Measurements from ENCODE around the gene SPG21. TPM values are rescaled to one million over a fixed set of nuclear protein-coding genes. Genes with fewer than 3 reads are reported as not detected.
A peak's percentile ranks its signal among the peaks of the same experiment; 100 is the strongest.

SPG21 gene, protein sequence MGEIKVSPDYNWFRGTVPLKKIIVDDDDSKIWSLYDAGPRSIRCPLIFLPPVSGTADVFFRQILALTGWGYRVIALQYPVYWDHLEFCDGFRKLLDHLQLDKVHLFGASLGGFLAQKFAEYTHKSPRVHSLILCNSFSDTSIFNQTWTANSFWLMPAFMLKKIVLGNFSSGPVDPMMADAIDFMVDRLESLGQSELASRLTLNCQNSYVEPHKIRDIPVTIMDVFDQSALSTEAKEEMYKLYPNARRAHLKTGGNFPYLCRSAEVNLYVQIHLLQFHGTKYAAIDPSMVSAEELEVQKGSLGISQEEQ
- 94.4 and 95.5 TPM in 2 replicates for total RNA-seq
- total RNA-seq (2013): 69.3 TPM
- polyA plus RNA-seq: 43.7 and 52.2 TPM in 2 replicates
- polyA minus RNA-seq: 31.0 and 35.3 TPM in 2 replicates

GRCh38 chr15:64989416-64990167, at the start of gene SPG21:
TSS of gene SPG21 (minus strand) at chr15:64989914. CDS start at chr15:64983569, 6,345 bp downstream.
- H3K36me3 ChIP-seq (replicated peaks in 1 of 2; ENCODE audit: control extremely low read depth in 1 of 2, control insufficient read depth in 1 of 2, extremely low read depth in 1 of 2, insufficient read depth in 2 of 2, low read length in 1 of 2): no peaks in the 10 kb centered on the region
- H3K79me2 ChIP-seq (ENCODE audit: control insufficient read depth, insufficient read depth, low read length): peaks cover 40% of the 10 kb centered on the region
- no peaks in the 10 kb centered on the region for H4K20me1 ChIP-seq (ENCODE audit: control insufficient read depth, insufficient read depth, low read length, poor library complexity, severe bottlenecking)
- H3K4me3 ChIP-seq (ENCODE audit: control extremely low read depth in 1 of 5, extremely low read depth in 1 of 5, insufficient read depth in 1 of 5, low read depth in 2 of 5, low read length in 4 of 5): peak within 1 kb of the TSS; percentile 70 to 97 (median 88)
- TF ChIP-seq, protein P1, sequence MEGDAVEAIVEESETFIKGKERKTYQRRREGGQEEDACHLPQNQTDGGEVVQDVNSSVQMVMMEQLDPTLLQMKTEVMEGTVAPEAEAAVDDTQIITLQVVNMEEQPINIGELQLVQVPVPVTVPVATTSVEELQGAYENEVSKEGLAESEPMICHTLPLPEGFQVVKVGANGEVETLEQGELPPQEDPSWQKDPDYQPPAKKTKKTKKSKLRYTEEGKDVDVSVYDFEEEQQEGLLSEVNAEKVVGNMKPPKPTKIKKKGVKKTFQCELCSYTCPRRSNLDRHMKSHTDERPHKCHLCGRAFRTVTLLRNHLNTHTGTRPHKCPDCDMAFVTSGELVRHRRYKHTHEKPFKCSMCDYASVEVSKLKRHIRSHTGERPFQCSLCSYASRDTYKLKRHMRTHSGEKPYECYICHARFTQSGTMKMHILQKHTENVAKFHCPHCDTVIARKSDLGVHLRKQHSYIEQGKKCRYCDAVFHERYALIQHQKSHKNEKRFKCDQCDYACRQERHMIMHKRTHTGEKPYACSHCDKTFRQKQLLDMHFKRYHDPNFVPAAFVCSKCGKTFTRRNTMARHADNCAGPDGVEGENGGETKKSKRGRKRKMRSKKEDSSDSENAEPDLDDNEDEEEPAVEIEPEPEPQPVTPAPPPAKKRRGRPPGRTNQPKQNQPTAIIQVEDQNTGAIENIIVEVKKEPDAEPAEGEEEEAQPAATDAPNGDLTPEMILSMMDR (IDR thresholded peaks at IDR 0.05): no peak
- TF ChIP-seq EZH2 (IDR thresholded peaks at IDR 0.05; ENCODE audit: borderline replicate concordance, insufficient read depth, low read depth, low read length, poor library complexity, severe bottlenecking): no peak
- H2AFZ ChIP-seq (ENCODE audit: insufficient read depth, low read depth, low read length, poor library complexity, severe bottlenecking): peak within 1 kb of the TSS; percentile 80
- POLR2A ChIA-PET: interaction anchor here (0.7 to 1.8 kb wide), 6 partner anchors 20 to 315 kb away, joined by 3 to 7 read pairs (median 4); partner anchors contain the start of genes PARP16, PLEKHO2 and RNU5B-1
- H3K4me3 Mint-ChIP-seq: peak within 1 kb of the TSS; percentile 97
- H3K4me2 ChIP-seq (replicated peaks; ENCODE audit: low read depth, low read length, poor library complexity, severe bottlenecking): peak within 1 kb of the TSS; percentile 96
- H3K27ac Mint-ChIP-seq: peak within 1 kb of the TSS; percentile 96
- H3K27me3 ChIP-seq (replicated peaks in 1 of 4; ENCODE audit: control extremely low read depth in 1 of 4, control insufficient read depth in 3 of 4, insufficient read depth in 4 of 4, low read length in 3 of 4): no peaks in the 10 kb centered on the region
- no peaks in the 10 kb centered on the region for H3K9me3 ChIP-seq (ENCODE audit: control extremely low read depth in 1 of 3, control insufficient read depth in 2 of 3, insufficient read depth in 1 of 3, low read length in 2 of 3)
- DNase-seq (peak; percentile 99), ATAC-seq (ENCODE audit: low read depth) (peak; percentile 95)
- H3K9ac ChIP-seq (ENCODE audit: low read length): peak within 1 kb of the TSS; percentile 89
- CTCF ChIA-PET: interaction anchor here (0.6 to 2.9 kb wide), 8 partner anchors 8 to 1875 kb away, joined by 3 to 10 read pairs (median 3); no protein-coding TSS in a partner anchor
- H3K27ac ChIP-seq (ENCODE audit: low read length in 2 of 2): peak within 1 kb of the TSS; percentile 83 to 94
- peaks cover 28 to 31% of the 10 kb centered on the region in 2 donors for H3K4me1 ChIP-seq (ENCODE audit: control insufficient read depth in 2 of 2, insufficient read depth in 2 of 2, low read length in 2 of 2)
- no peaks in the 10 kb centered on the region for H3K9me3 Mint-ChIP-seq (ENCODE audit: insufficient read depth)
- under 1% methylated on average over 71 of the region's 75 CpGs for WGBS (ENCODE audit: insufficient coverage)
- no peaks in the 10 kb centered on the region for H3K27me3 Mint-ChIP-seq
- H3K4me1 Mint-ChIP-seq: peaks cover 48% of the 10 kb centered on the region
- intact Hi-C loops (cut with micrococcal nuclease): loop anchor here (1.0 to 5.0 kb wide), 7 partner anchors 40 to 286 kb away; partner anchors contain the start of genes MTFMT, PDCD7, PIF1 and PLEKHO2

Data from B cell (primary cell).